Bronchial epithelial cell (primary cell): ENCODE data around the gene CPSF6. TPM values are rescaled to one million over a fixed set of nuclear protein-coding genes. Genes with fewer than 3 reads are reported as not detected.

Experiments
- DNase-seq: peaks from one replicate; pipeline ENCODE4 v3.0.0-alpha.2; 2010; ENCODE audit warnings: low read depth
- FAIRE-seq: peaks from 2 replicates; lab custom pipeline; 2011; peaks lifted over from hg19 to GRCh38; lab: Jason Lieb, UNC
- H3K27me3 ChIP-seq: 2 replicates; pipeline ENCODE4 v1.5.1; 2011; ENCODE audit warnings: low read length; ENCODE audit not compliant: control insufficient read depth, insufficient read depth
- H3K36me3 ChIP-seq: 2 replicates; pipeline ENCODE4 v1.5.1; 2011; ENCODE audit warnings: low read length; ENCODE audit not compliant: control insufficient read depth, insufficient read depth
- H3K4me3 ChIP-seq: 2 replicates; pipeline ENCODE4 v1.5.1; 2011; ENCODE audit warnings: mild to moderate bottlenecking, low read depth, low read length, control low read depth
- total RNA-seq: library from RNA; depleted of rRNA; stranded (reverse); fragments of >200 nt; gene quantifications from 2 replicates; pipeline ENCODE4 v1.2.1, GENCODE V29; 2014
- TF ChIP-seq, protein P1 (sequence below): IDR thresholded peaks from 2 replicates; pipeline ENCODE4 v1.5.1; 2011; ENCODE audit warnings: mild to moderate bottlenecking, moderate library complexity, low read length, control low read depth, inconsistent platforms; ENCODE audit not compliant: insufficient read depth, severe bottlenecking

Gene CPSF6
- total RNA-seq, 1 donor from 2014 or later: 17.9 TPM

- Histone ChIP-seq H3K27me3 (no peaks in the 10 kb centered on the region), H3K4me3 (no peak overlapping the region), H3K36me3 (no peaks in the 10 kb centered on the region)
- TF ChIP-seq, protein P1, sequence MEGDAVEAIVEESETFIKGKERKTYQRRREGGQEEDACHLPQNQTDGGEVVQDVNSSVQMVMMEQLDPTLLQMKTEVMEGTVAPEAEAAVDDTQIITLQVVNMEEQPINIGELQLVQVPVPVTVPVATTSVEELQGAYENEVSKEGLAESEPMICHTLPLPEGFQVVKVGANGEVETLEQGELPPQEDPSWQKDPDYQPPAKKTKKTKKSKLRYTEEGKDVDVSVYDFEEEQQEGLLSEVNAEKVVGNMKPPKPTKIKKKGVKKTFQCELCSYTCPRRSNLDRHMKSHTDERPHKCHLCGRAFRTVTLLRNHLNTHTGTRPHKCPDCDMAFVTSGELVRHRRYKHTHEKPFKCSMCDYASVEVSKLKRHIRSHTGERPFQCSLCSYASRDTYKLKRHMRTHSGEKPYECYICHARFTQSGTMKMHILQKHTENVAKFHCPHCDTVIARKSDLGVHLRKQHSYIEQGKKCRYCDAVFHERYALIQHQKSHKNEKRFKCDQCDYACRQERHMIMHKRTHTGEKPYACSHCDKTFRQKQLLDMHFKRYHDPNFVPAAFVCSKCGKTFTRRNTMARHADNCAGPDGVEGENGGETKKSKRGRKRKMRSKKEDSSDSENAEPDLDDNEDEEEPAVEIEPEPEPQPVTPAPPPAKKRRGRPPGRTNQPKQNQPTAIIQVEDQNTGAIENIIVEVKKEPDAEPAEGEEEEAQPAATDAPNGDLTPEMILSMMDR: no peak
- no peak for DNase-seq
- FAIRE-seq: no peak
Observed at GRCh38 chr12:69278814-69279782, 39.7 kb downstream of the CPSF6 start.

GRCh38 chr12:69284131-69284530 is 44.8 kb downstream of the CPSF6 start:
- FAIRE-seq (no peak), DNase-seq (peak; percentile 51)
- Histone ChIP-seq H3K36me3 (no peaks in the 10 kb centered on the region), H3K27me3 (no peaks in the 10 kb centered on the region), H3K4me3 (no peak overlapping the region)
- TF ChIP-seq, protein P1: no peak

GRCh38 chr12:69287556-69287955 is 48.2 kb downstream of the CPSF6 start:
- Histone ChIP-seq H3K27me3 (no peaks in the 10 kb centered on the region), H3K36me3 (no peaks in the 10 kb centered on the region), H3K4me3 (no peak overlapping the region)
- DNase-seq (no peak), FAIRE-seq (no peak)
- TF ChIP-seq, protein P1: no peak

DNA sequence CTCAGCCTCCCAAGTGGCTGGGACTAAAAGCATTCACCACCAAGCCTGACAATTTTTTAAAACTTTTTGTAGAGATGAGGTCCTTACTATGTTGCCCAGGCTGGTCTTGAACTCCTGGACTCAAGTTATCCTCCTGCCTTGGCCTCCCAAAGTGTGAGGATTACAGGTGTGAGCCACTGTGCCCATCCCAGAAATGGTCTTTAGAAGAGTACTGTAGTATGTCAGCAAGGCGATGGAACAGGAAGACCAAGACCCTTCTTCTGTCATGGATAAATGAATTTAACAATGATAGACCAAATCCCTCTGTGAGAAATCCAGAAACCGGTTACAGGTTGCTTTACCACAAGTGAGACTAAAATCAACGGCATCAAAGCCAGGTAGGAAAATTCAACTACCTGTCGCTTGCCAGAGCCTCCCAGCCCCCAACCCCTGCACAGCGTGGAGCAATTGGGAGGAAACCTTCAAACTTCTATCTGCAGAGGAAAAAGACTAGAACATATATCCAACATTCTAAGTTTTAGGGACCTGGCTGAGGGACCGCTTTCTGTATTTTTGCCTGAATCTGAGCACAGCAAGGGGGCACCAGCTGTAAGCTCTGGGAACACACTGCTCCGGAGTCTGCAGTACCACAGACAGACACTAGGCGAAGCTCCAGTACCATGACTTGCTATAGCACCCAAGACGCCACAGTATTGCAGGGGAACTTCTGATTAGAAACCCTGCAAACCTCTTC is 51.3 kb downstream of the CPSF6 start:
- TF ChIP-seq, protein P1: peak; percentile 96
- Histone ChIP-seq H3K36me3 (no peaks in the 10 kb centered on the region), H3K27me3 (no peaks in the 10 kb centered on the region), H3K4me3 (no peak overlapping the region)
- FAIRE-seq (no peak), DNase-seq (peak; percentile 80)

DNA sequence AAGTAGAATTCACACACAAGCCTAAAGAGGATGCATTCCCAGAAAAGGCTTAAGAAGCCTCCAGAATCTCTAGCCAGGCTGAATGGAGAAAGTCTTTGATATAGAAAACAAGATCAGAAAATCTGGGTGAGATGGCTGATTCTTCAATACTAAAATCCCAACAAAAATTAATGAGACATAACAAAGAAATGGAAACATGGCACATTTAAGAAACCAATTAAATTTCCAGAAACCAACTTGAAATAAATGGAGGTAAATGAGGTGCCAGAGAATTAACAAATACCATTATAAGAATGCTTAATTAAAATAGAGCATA is 51.9 kb downstream of the CPSF6 start:
- FAIRE-seq (no peak), DNase-seq (no peak)
- TF ChIP-seq, protein P1: no peak
- no peak overlapping the region for H3K4me3 ChIP-seq
- no peaks in the 10 kb centered on the region for H3K27me3 ChIP-seq
- no peaks in the 10 kb centered on the region for H3K36me3 ChIP-seq
